ENCODE measurements around the gene TPGS1.
"Not testable (repeated sequence)": the region's sequence is repeated elsewhere in the genome, so short reads cannot be mapped to it uniquely, and the experiment has no call there.

Gene TPGS1

GRCh38 chr19:478236-478903, 28.9 kb upstream of the TPGS1 start:
- no peak for DNase-seq

DNA sequence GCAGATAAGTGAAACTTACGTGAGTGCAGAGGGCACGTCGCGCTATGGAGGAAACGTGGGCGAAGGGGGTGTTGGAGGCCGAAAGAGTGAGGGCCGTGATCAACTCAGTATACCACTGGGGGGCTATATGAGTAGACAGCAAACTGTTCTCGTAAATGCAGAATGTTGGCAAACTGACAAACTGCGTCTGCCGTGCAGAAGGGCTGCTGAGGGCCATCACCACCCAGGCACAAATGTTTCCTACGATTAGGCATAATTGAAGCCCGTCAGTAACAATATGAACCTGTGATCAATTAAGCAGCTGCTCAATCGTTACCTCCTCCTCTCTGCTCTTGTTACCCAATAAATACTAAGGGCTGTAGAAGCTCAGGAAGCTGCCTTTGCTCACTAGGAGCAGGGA, 28.3 kb upstream of the TPGS1 start:
- DNase-seq, result no peak

- no peak for DNase-seq
Observed at GRCh38 chr19:480016-480855, 27.1 kb upstream of the TPGS1 start.

GRCh38 chr19:481100-481499, 26.2 kb upstream of the TPGS1 start:
- not testable (repeated sequence) for DNase-seq

- no peak for DNase-seq
Observed at GRCh38 chr19:482186-483041, 24.9 kb upstream of the TPGS1 start.

DNA sequence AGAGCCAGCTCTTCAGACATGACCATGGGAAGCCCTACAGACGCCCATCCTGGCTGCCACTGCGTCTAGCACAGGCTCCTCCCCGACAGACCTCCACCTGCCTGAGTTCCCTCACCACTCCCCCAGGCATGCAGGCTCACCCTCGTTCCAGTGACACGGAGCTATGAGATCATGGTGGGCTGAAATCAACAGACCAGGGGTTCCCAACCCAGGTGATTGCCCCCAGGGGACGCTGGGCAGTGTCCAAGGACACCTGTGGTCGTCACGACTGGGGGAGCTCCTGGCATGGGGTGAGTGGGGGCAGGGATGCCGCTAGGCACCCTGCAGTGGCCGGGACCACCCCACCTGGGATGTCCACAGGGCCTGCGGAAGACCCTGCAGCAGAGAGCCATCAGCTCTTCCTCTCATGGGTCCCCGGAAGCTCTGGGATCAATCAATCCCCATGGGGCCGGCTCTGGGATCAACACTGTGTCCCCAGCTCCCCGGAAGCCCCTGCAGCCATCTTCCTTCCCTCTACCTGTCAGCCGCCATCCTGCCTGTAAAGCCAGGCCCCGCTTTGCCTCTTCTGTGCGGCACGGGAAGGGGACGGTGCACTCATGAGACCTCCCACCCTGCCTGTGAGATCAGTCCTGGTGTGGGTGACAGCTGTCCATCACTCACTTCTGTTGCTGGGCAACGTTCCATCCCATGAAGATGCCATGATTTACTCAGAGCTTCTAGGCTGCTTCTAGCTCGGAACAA, 23.8 kb upstream of the TPGS1 start:
- no peak for DNase-seq

GRCh38 chr19:484494-484893, 22.8 kb upstream of the TPGS1 start:
- no peak for DNase-seq

GRCh38 chr19:485077-485476, 22.2 kb upstream of the TPGS1 start:
- DNase-seq, result no peak

DNA sequence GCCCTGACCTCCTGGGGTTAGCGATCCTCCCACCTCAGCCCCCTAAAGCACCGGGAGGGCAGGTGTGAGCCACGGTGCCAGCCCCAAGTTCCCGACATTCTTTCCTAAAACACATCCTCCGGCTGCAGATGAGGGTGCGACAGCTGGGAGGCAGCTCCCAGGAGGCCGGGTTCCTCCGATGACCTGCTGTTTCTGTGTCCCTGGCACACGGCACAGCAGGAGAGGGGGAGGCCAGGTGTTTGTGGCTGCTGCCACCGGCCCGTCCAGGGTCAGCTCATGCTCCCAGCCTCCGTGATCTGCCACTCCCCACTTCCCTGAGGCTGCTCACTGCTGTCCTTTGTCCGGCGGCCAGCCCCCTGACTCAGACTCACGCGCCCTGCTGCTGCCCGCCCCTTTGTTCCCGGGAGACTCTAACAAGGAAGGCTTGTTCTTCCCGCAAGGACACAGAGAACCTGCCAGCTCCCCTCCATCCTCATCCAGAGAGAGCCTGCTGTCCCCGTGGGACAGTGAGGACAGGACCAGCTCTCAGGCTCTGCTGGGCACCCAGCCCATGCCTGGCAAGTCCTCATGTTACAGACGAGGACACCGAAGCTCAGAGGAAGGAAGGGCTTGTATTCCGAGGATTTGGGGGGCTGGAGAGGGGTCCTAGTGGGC, 21.6 kb upstream of the TPGS1 start:
- DNase-seq, result no peak

- peak; percentile 92 for DNase-seq
Observed at GRCh38 chr19:488505-489417, 18.5 kb upstream of the TPGS1 start.

GRCh38 chr19:489418-490196, 17.7 kb upstream of the TPGS1 start:
- no peak for DNase-seq

GRCh38 chr19:491146-491741, 16.1 kb upstream of the TPGS1 start:
- no peak for DNase-seq

DNA sequence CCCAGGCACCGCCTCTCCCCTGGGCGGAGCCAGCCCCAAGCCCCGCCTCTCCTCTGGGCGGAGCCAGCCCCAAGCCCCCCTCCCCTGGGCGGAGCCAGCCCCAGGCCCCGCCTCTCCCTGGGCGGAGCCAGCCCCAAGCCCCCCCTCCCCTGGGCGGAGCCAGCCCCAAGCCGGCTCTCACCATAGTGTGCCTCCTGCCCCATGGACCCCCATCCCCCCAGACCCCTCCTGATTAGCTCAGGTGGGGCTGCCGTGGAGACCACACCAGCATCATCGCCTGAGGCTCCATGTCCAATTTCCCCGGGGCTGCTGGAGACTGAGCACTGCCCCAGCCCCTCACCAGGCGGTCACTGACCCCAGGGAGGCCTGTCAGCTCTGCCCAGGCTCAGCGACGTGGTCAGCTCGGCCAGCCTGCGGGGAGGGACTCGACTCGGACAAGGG, 15.2 kb upstream of the TPGS1 start:
- DNase-seq, result peak; percentile 45

GRCh38 chr19:493391-494170, 13.7 kb upstream of the TPGS1 start:
- DNase-seq, result no peak

- DNase-seq, result no peak
Observed at GRCh38 chr19:494171-495080, 12.9 kb upstream of the TPGS1 start.

GRCh38 chr19:495081-495401, 12.3 kb upstream of the TPGS1 start:
- no peak for DNase-seq

GRCh38 chr19:495402-496111, 11.7 kb upstream of the TPGS1 start:
- DNase-seq, result peak; percentile 42

Measured in activated CD4-positive, alpha-beta T cell treated with anti-CD3 and anti-CD28 coated beads, Interleukin-2, amount 50 U/mL, for 1 hour (primary cell).